Stimulated activated CD4-positive, alpha-beta T cell treated with anti-CD3 and anti-CD28 coated beads, Interleukin-1b, Interleukin-23, amount 100 ng/mL, for 4 hours (primary cell): ENCODE measurements around the gene EHF.

Source experiments
- DNase-seq, 2 donors: peaks; one replicate each; pipeline ENCODE4 v3.0.0-alpha.2; 2020; ENCODE audit warnings: low read depth in 2 of 2

EHF gene

GRCh38 chr11:34601609-34602008 is 19.3 kb upstream of the EHF start:
- no peak for DNase-seq

GRCh38 chr11:34602245-34602644 is 18.6 kb upstream of the EHF start:
- no peak for DNase-seq

GRCh38 chr11:34603129-34604001 is 17.5 kb upstream of the EHF start:
- no peak for DNase-seq

GRCh38 chr11:34604145-34604544 is 16.7 kb upstream of the EHF start:
- DNase-seq = no peak

GRCh38 chr11:34604911-34605310 is 16.0 kb upstream of the EHF start:
- no peak for DNase-seq

- DNase-seq = no peak
These were observed 15.2 kb upstream of the EHF start for GRCh38 chr11:34605481-34606325.

GRCh38 chr11:34606326-34607120 is 14.4 kb upstream of the EHF start:
- no peak for DNase-seq

GRCh38 chr11:34609187-34609751 is 11.6 kb upstream of the EHF start:
- no peak for DNase-seq

- no peak for DNase-seq
These were observed 11.0 kb upstream of the EHF start for GRCh38 chr11:34609850-34610249.

- DNase-seq = no peak
These were observed 10.4 kb upstream of the EHF start for GRCh38 chr11:34610324-34611041.

- DNase-seq = no peak
These were observed 7.9 kb upstream of the EHF start for GRCh38 chr11:34613015-34613414.

- DNase-seq = no peak
These were observed 7.3 kb upstream of the EHF start for GRCh38 chr11:34613552-34614056.

GRCh38 chr11:34614344-34615104 is 6.4 kb upstream of the EHF start:
- DNase-seq = no peak

GRCh38 chr11:34616086-34616485 is 4.8 kb upstream of the EHF start:
- no peak for DNase-seq

GRCh38 chr11:34616830-34617504 is 3.9 kb upstream of the EHF start:
- no peak for DNase-seq

- DNase-seq = no peak
These were observed 2.5 kb upstream of the EHF start for GRCh38 chr11:34618406-34618805.

GRCh38 chr11:34619062-34619516 is 1.8 kb upstream of the EHF start:
- DNase-seq = no peak

GRCh38 chr11:34620202-34620601 is 691 bp upstream of the EHF start:
- no peak for DNase-seq

GRCh38 chr11:34621876-34622275 is 983 bp downstream of the EHF start:
- DNase-seq = no peak
